Transverse colon (tissue), 4 donors: ENCODE data around the gene CALML6. TPM values are rescaled to one million over a fixed set of nuclear protein-coding genes. Genes with fewer than 3 reads are reported as not detected.

Experiments used
- DNase-seq: peaks from one replicate; pipeline ENCODE4 v3.0.0-alpha.2; 2019
- H3K27ac ChIP-seq, 4 donors: fragments of 200-600 bp; sonication (generic); 2 replicates each; pipeline ENCODE4 v1.5.1; 2016 to 2018; ENCODE audit warnings: inconsistent platforms in 4 of 4
- H3K27me3 ChIP-seq: fragments of 200-600 bp; sonication (generic); 2 replicates; pipeline ENCODE4 v1.5.1; 2017; ENCODE audit warnings: inconsistent platforms
- H3K36me3 ChIP-seq, 4 donors: fragments of 200-600 bp; sonication (generic); 2 replicates each; pipeline ENCODE4 v1.5.1; 2017 to 2019; ENCODE audit warnings: inconsistent platforms in 4 of 4
- H3K4me1 ChIP-seq, 4 donors: fragments of 200-600 bp; sonication (generic); 2 replicates each; pipeline ENCODE4 v1.5.1; 2017 to 2020; ENCODE audit warnings: inconsistent platforms in 4 of 4
- H3K4me3 ChIP-seq, 4 donors: fragments of 200-600 bp; sonication (generic); 1 replicate in 1 of 4; 2 replicates in 3 of 4; pipeline versions ENCODE4 v1.5.1 to v1.6.1; 2017 to 2019; ENCODE audit warnings: inconsistent platforms in 4 of 4
- H3K9me3 ChIP-seq, 2 donors: fragments of 200-600 bp; sonication (generic); 2 replicates each; pipeline ENCODE4 v1.5.1; 2017 to 2019; ENCODE audit warnings: inconsistent platforms in 2 of 2
- CTCF ChIP-seq, 5 experiments: fragments of 200-600 bp in 3 of 5; fragments of 450-650 bp in 2 of 5; sonication (generic) in 3 of 5; IDR thresholded peaks; 1 replicate in 2 of 5; 2 replicates in 3 of 5; pipeline ENCODE4 v1.5.1; 2016 to 2017; ENCODE audit warnings: antibody characterized with exemption in 5 of 5, inconsistent platforms in 3 of 5, mild to moderate bottlenecking in 2 of 5, moderate library complexity in 1 of 5
- EP300 ChIP-seq: sonication (generic); formaldehyde crosslinking; IDR thresholded peaks from one replicate; pipeline ENCODE4 v1.6.1; 2017; ENCODE audit warnings: antibody characterized with exemption, low read depth
- POLR2A ChIP-seq: fragments of 450-650 bp; IDR thresholded peaks from one replicate; pipeline ENCODE4 v1.6.1; 2016; ENCODE audit warnings: antibody characterized with exemption, mild to moderate bottlenecking, moderate library complexity
- POLR2AphosphoS5 ChIP-seq, 3 donors: sonication (generic); formaldehyde crosslinking; IDR thresholded peaks; one replicate each; pipeline ENCODE4 v1.6.1; 2016; ENCODE audit warnings: antibody characterized with exemption in 3 of 3
- WGBS, 2 donors: methylation state at CpG; one replicate each; pipeline ENCODE4 v1.1.5; 2018; ENCODE audit warnings: low coverage in 1 of 2; 5-methylcytosine and 5-hydroxymethylcytosine counted together
- in situ Hi-C, 4 donors: fragments of 200-750 bp; cut with MboI; loops; one replicate each; pipeline versions ENCODE4 v1.15.0 to v1.15.1; 2017; ENCODE audit warnings: low sequenced_read_pairs in 3 of 4, low pct_ligation_motif_present in 1 of 4, low pct_unique_long_range_greater_than_20kb in 1 of 4
- intact Hi-C: fragments of 100-400 bp; cut with DNase I; formaldehyde crosslinking; loops from one replicate; pipeline ENCODE4 v1.15.1; 2023; ENCODE audit warnings: low total_unique reads
- total RNA-seq, 4 donors: library from RNA; depleted of rRNA; stranded (reverse); fragments of >200 nt; gene quantifications; one replicate each; pipeline ENCODE4 v1.1.0, GENCODE V29; 2016

The CALML6 gene
- total RNA-seq, 4 donors from 2014 or later: 0.48 TPM; not detected in 3

GRCh38 chr1:1906185-1907097 is 8.6 kb upstream of the CALML6 start:
- no peak overlapping the region for H3K4me3 ChIP-seq
- H3K36me3 ChIP-seq: no peaks in the 10 kb centered on the region
- no peak for TF ChIP-seq POLR2A
- peak; percentile 85 to 96 (median 92) for TF ChIP-seq CTCF (IDR thresholded peaks at IDR 0.05)
- no peak for TF ChIP-seq EP300
- peak in 1 of 3 donors; percentile 20 for TF ChIP-seq POLR2AphosphoS5 (IDR thresholded peaks at IDR 0.05)
- WGBS, 2 donors: 0 to 12% methylated on average over 9 to 13 of the region's 15 CpGs
- in situ Hi-C loops (loop anchor here in 2 of 4 donors (10.0 kb wide), 2 partner anchors 62 to 122 kb away; no protein-coding TSS in a partner anchor), intact Hi-C loops (loop anchor here (5.0 kb wide), 1 partner anchor 124 kb away; no protein-coding TSS in a partner anchor)
- H3K27me3 ChIP-seq: no peaks in the 10 kb centered on the region
- peak; percentile 89 for DNase-seq
- peaks cover 10 to 25% (median 20%) of the 10 kb centered on the region in 4 donors for H3K4me1 ChIP-seq
- no peaks in the 10 kb centered on the region for H3K9me3 ChIP-seq
- H3K27ac ChIP-seq: peak overlapping the region in 3 of 4 donors; percentile 0 to 13 (median 1)

- intact Hi-C loops: loop anchor here (5.0 kb wide), 1 partner anchor 125 kb away; no protein-coding TSS in a partner anchor
- Histone ChIP-seq H3K27me3 (no peaks in the 10 kb centered on the region), H3K4me3 (no peak overlapping the region), H3K36me3 (no peaks in the 10 kb centered on the region), H3K27ac (peak overlapping the region in 2 of 4 donors; percentile 0 to 13), H3K9me3 (no peaks in the 10 kb centered on the region), H3K4me1 (peaks cover 10 to 25% (median 20%) of the 10 kb centered on the region in 4 donors)
- TF ChIP-seq CTCF (IDR thresholded peaks at IDR 0.05) (no peak), EP300 (no peak), POLR2AphosphoS5 (IDR thresholded peaks at IDR 0.05) (no peak), POLR2A (no peak)
- DNase-seq: peak; percentile 60
- WGBS, 2 donors: 64% methylated on average over 8 of the region's 8 CpGs; no CpG with 5 or more reads in 1 of the 2 donors
- in situ Hi-C loops: loop anchor here in 2 of 4 donors (10.0 kb wide), 2 partner anchors 62 to 122 kb away; no protein-coding TSS in a partner anchor
Measured at GRCh38 chr1:1907098-1907736, 7.8 kb upstream of the CALML6 start.

GRCh38 chr1:1908506-1908791 is 6.6 kb upstream of the CALML6 start:
- peaks cover 10 to 25% (median 20%) of the 10 kb centered on the region in 4 donors for H3K4me1 ChIP-seq
- intact Hi-C loops: loop anchor here (5.0 kb wide), 1 partner anchor 126 kb away; no protein-coding TSS in a partner anchor
- 2% methylated on average over 9 of the region's 21 CpGs; no CpG with 5 or more reads in 1 of the 2 donors for WGBS, 2 donors
- no peaks in the 10 kb centered on the region for H3K27me3 ChIP-seq
- in situ Hi-C loops: loop anchor here in 2 of 4 donors (10.0 kb wide), 2 partner anchors 64 to 124 kb away; no protein-coding TSS in a partner anchor
- no peak for TF ChIP-seq CTCF (IDR thresholded peaks at IDR 0.05)
- no peak for TF ChIP-seq POLR2A
- TF ChIP-seq POLR2AphosphoS5 (IDR thresholded peaks at IDR 0.05): no peak
- no peak for TF ChIP-seq EP300
- H3K4me3 ChIP-seq: peak overlapping the region; percentile 45 to 84 (median 64)
- no peak for DNase-seq
- no peaks in the 10 kb centered on the region for H3K36me3 ChIP-seq
- peak overlapping the region; percentile 90 to 94 (median 92) for H3K27ac ChIP-seq
- H3K9me3 ChIP-seq: no peaks in the 10 kb centered on the region

GRCh38 chr1:1910033-1910465 is 5.0 kb upstream of the CALML6 start:
- TF ChIP-seq POLR2A: no peak
- TF ChIP-seq CTCF (IDR thresholded peaks at IDR 0.05): no peak
- TF ChIP-seq EP300: no peak
- TF ChIP-seq POLR2AphosphoS5 (IDR thresholded peaks at IDR 0.05): no peak
- Histone ChIP-seq H3K36me3 (no peaks in the 10 kb centered on the region), H3K4me3 (peak overlapping the region in 3 of 4 donors; percentile 31 to 84 (median 61)), H3K27ac (peak overlapping the region; percentile 90 to 94 (median 92)), H3K27me3 (no peaks in the 10 kb centered on the region), H3K4me1 (peaks cover 10 to 25% (median 20%) of the 10 kb centered on the region in 4 donors), H3K9me3 (no peaks in the 10 kb centered on the region)
- intact Hi-C loops: no loop called here
- DNase-seq: peak; percentile 23
- in situ Hi-C loops: no loop called here
- 73 to 75% methylated on average over 6 of the region's 6 CpGs for WGBS, 2 donors
